Sigmoid colon (tissue), 7 donors: ENCODE measurements around the gene IL23R. TPM values are rescaled to one million over a fixed set of nuclear protein-coding genes. Genes with fewer than 3 reads are reported as not detected.

Experiments
- DNase-seq: peaks from one replicate; pipeline ENCODE4 v3.0.0-alpha.2; 2019
- H3K27ac ChIP-seq, 4 donors: fragments of 200-600 bp; sonication (generic); one replicate each; pipeline ENCODE4 v1.5.1; 2016 to 2019; ENCODE audit warnings: mild to moderate bottlenecking in 1 of 4
- H3K27me3 ChIP-seq, 3 donors: fragments of 200-600 bp; sonication (generic); one replicate each; pipeline ENCODE4 v1.5.1; 2019; ENCODE audit warnings: mild to moderate bottlenecking in 1 of 3
- H3K36me3 ChIP-seq, 4 donors: fragments of 200-600 bp; sonication (generic); one replicate each; pipeline ENCODE4 v1.5.1; 2016 to 2019
- H3K4me1 ChIP-seq, 4 donors: fragments of 200-600 bp; sonication (generic); one replicate each; pipeline ENCODE4 v1.5.1; 2017 to 2019
- H3K4me3 ChIP-seq, 4 donors: fragments of 200-600 bp; sonication (generic); one replicate each; pipeline ENCODE4 v1.5.1; 2017 to 2019; ENCODE audit warnings: mild to moderate bottlenecking in 2 of 4, moderate library complexity in 1 of 4
- H3K9me3 ChIP-seq, 4 donors: fragments of 200-600 bp in 3 of 4; sonication (generic) in 3 of 4; one replicate each; pipeline versions ENCODE4 v1.5.1 to v1.6.1; 2013 to 2019
- EP300 ChIP-seq, 4 donors: sonication (generic); formaldehyde crosslinking; IDR thresholded peaks; one replicate each; pipeline ENCODE4 v1.6.1; 2017; ENCODE audit warnings: antibody characterized with exemption in 4 of 4
- POLR2A ChIP-seq, 2 donors: fragments of 450-650 bp; IDR thresholded peaks; one replicate each; pipeline ENCODE4 v1.6.1; 2016; ENCODE audit warnings: antibody characterized with exemption in 2 of 2, mild to moderate bottlenecking in 2 of 2, moderate library complexity in 2 of 2
- POLR2AphosphoS5 ChIP-seq, 4 donors: sonication (generic); formaldehyde crosslinking; IDR thresholded peaks; one replicate each; pipeline ENCODE4 v1.6.1; 2017; ENCODE audit warnings: antibody characterized with exemption in 4 of 4
- WGBS, 2 donors: extraction: QIAGEN DNeasy Blood & Tissue Kit; methylation state at CpG; one replicate each; pipeline ENCODE4 v1.1.7; 2013; 5-methylcytosine and 5-hydroxymethylcytosine counted together
- intact Hi-C: fragments of 100-400 bp; cut with DNase I; formaldehyde crosslinking; loops from one replicate; pipeline ENCODE4 v1.15.1; 2023
- polyA plus RNA-seq, 3 donors: library from polyadenylated mRNA; stranded (reverse); fragments of 200-250 nt; gene quantifications; one replicate each; pipeline ENCODE4 v1.2.3, GENCODE V29; 2013
- total RNA-seq, 4 donors: library from RNA; depleted of rRNA; stranded (reverse); fragments of >200 nt; gene quantifications; one replicate each; pipeline ENCODE4 v1.1.0, GENCODE V29; 2016
- TF ChIP-seq, protein P1 (sequence below), 4 experiments: fragments of 450-650 bp in 3 of 4; fragments of 200-600 bp in 1 of 4; IDR thresholded peaks; one replicate each; pipeline ENCODE4 v1.5.1; 2016 to 2019; ENCODE audit warnings: antibody characterized with exemption in 4 of 4, mild to moderate bottlenecking in 3 of 4, moderate library complexity in 2 of 4
- donor health status: healthy with polysubstance abuse.
- donor health status: Bipolar disorder and iron deficiency.
- donor health status: healthy.

IL23R gene
- total and polyA plus RNA-seq, 7 donors = 0.58 to 0.69 (median 0.60) TPM; not detected in 4

DNA sequence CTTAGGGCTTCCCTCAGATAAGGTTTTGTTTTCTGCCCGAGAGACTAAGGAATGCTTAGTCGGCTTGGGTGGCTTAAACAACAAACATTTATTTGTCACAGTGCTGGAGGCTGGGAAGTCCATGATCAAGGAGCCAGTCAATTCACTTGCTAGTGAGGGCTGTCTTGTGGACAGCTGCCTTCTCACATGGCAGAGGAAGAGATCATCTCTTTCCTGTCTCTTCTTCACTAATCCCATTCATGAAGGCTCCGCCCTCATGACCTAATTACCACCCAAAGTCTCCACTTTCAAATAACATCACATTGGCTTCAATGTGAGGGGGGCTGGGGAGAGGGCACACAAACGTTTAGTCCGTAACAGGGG, 90.9 kb downstream of the IL23R start:
- no peaks in the 10 kb centered on the region for H3K9me3 ChIP-seq
- H3K4me3 ChIP-seq = no peak overlapping the region
- intact Hi-C loops = no loop called here
- H3K27me3 ChIP-seq = no peaks in the 10 kb centered on the region
- no peaks in the 10 kb centered on the region for H3K4me1 ChIP-seq
- DNase-seq = no peak
- WGBS, 2 donors = 66 to 83% methylated on average over 5 of the region's 5 CpGs
- no peak overlapping the region for H3K27ac ChIP-seq
- no peaks in the 10 kb centered on the region for H3K36me3 ChIP-seq
- TF ChIP-seq EP300 (IDR thresholded peaks at IDR 0.05) (no peak), POLR2AphosphoS5 (IDR thresholded peaks at IDR 0.05) (no peak)
- TF ChIP-seq, protein P1, sequence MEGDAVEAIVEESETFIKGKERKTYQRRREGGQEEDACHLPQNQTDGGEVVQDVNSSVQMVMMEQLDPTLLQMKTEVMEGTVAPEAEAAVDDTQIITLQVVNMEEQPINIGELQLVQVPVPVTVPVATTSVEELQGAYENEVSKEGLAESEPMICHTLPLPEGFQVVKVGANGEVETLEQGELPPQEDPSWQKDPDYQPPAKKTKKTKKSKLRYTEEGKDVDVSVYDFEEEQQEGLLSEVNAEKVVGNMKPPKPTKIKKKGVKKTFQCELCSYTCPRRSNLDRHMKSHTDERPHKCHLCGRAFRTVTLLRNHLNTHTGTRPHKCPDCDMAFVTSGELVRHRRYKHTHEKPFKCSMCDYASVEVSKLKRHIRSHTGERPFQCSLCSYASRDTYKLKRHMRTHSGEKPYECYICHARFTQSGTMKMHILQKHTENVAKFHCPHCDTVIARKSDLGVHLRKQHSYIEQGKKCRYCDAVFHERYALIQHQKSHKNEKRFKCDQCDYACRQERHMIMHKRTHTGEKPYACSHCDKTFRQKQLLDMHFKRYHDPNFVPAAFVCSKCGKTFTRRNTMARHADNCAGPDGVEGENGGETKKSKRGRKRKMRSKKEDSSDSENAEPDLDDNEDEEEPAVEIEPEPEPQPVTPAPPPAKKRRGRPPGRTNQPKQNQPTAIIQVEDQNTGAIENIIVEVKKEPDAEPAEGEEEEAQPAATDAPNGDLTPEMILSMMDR (IDR thresholded peaks at IDR 0.05) = no peak

DNA sequence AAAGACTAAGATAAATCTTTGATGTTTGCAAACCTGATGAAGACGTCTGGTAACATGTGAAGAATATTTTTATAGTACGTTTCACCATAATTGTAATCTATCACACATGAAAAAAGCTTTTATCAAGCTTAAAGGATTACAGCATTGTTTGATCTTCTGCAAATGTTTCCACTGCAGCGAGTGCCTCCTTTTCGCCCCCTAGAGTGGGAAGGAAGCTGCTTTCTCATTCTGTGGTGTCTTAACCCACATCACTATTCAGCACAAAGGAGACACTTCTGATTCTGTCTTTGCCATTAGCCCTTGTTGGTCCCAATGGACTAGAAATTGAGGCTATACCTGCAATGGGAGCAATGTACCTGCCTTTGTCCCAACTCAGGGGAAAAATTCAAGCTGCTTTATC, 95.4 kb downstream of the IL23R start:
- Histone ChIP-seq H3K4me1 (no peaks in the 10 kb centered on the region), H3K27ac (no peak overlapping the region), H3K4me3 (no peak overlapping the region), H3K9me3 (no peaks in the 10 kb centered on the region), H3K27me3 (no peaks in the 10 kb centered on the region), H3K36me3 (no peaks in the 10 kb centered on the region)
- 18 to 45% methylated on average over 4 of the region's 4 CpGs for WGBS, 2 donors
- TF ChIP-seq, protein P1 (IDR thresholded peaks at IDR 0.05) = no peak
- TF ChIP-seq EP300 (IDR thresholded peaks at IDR 0.05) (no peak), POLR2A (IDR thresholded peaks at IDR 0.05) (no peak), POLR2AphosphoS5 (IDR thresholded peaks at IDR 0.05) (no peak)
- intact Hi-C loops = no loop called here
- DNase-seq = no peak

DNA sequence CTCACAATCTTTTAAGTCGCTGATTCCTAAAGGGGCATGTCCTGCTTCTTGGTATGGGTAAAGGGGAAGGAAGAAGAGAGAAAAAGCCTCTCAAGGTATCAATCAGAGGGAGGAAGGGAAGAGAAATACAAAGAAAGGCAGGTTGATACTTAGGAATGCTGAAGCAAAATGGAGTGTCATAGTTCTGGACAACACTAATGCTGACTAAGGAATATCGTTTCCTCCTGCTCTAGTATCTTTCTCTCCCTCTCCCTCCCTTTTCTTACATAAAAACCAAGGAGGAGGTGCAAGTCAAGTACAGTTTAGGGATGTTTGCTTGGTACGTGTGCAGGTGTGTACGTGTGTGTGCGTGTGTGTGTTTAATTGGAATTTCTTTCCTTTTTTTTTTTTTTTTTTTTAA, 96.5 kb downstream of the IL23R start:
- no peaks in the 10 kb centered on the region for H3K36me3 ChIP-seq
- no peaks in the 10 kb centered on the region for H3K27me3 ChIP-seq
- H3K9me3 ChIP-seq = no peaks in the 10 kb centered on the region
- no peak overlapping the region for H3K4me3 ChIP-seq
- TF ChIP-seq POLR2A (IDR thresholded peaks at IDR 0.05) = no peak
- no peak for TF ChIP-seq EP300 (IDR thresholded peaks at IDR 0.05)
- TF ChIP-seq, protein P1 (IDR thresholded peaks at IDR 0.05) = no peak
- TF ChIP-seq POLR2AphosphoS5 (IDR thresholded peaks at IDR 0.05) = no peak
- intact Hi-C loops = no loop called here
- no peaks in the 10 kb centered on the region for H3K4me1 ChIP-seq
- DNase-seq = no peak
- no peak overlapping the region for H3K27ac ChIP-seq
- WGBS, 2 donors = 86 to 87% methylated on average over 5 of the region's 5 CpGs

DNA sequence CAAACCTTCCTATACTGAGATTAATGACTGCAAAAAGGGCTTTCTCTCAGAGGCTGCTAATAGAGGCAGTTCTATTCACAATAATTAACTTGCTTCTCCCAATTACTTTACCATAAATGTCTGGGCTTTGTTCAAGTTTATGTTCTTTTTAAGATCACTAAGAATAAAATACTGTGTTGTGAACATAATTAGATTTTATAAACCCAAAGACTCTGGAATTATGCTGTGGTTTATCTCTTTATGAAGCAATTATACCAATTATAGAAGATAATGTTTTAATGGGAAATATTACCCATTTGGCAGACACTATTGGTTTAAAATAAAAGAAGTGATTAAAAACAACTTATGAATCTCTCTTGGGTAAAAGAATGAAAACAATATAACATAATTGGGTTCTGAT, 97.9 kb downstream of the IL23R start:
- H3K4me1 ChIP-seq = no peaks in the 10 kb centered on the region
- H3K4me3 ChIP-seq = no peak overlapping the region
- TF ChIP-seq POLR2AphosphoS5 (IDR thresholded peaks at IDR 0.05) = no peak
- no peaks in the 10 kb centered on the region for H3K36me3 ChIP-seq
- intact Hi-C loops = no loop called here
- DNase-seq = no peak
- H3K9me3 ChIP-seq = no peaks in the 10 kb centered on the region
- H3K27ac ChIP-seq = no peak overlapping the region
- H3K27me3 ChIP-seq = no peaks in the 10 kb centered on the region

DNA sequence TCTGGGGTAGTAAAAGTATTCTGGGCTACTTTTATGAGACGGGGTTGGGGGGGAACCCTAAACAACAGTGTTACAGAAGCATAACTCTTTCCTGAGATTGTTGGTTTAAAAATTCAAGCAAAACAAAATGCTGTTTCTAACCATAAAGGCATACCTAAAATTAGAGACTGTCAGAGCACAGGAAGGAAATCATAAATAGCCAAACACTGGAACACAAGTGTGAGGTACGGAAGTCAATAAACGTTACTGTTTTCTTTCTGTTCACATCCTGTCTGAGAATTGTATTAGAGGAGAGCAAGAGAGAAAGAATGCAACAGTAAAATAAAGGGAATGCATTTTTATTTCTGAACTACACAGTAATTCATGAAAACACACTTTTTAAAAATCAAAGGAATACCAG, 98.6 kb downstream of the IL23R start:
- TF ChIP-seq, protein P1 (IDR thresholded peaks at IDR 0.05) = no peak
- no peak for TF ChIP-seq POLR2A (IDR thresholded peaks at IDR 0.05)
- TF ChIP-seq POLR2AphosphoS5 (IDR thresholded peaks at IDR 0.05) = no peak
- no peak for TF ChIP-seq EP300 (IDR thresholded peaks at IDR 0.05)
- H3K9me3 ChIP-seq = no peaks in the 10 kb centered on the region
- no peak overlapping the region for H3K27ac ChIP-seq
- H3K4me1 ChIP-seq = no peaks in the 10 kb centered on the region
- intact Hi-C loops = no loop called here
- no peaks in the 10 kb centered on the region for H3K27me3 ChIP-seq
- DNase-seq = no peak
- H3K36me3 ChIP-seq = no peaks in the 10 kb centered on the region
- WGBS, 2 donors = 27 to 58% methylated on average over 3 of the region's 3 CpGs
- no peak overlapping the region for H3K4me3 ChIP-seq
